HUES64 (cell line): ENCODE data around the gene CENPK.
A peak's percentile ranks its signal among the peaks of the same experiment; 100 is the strongest.

Experiments
- H3K27ac ChIP-seq: 2 replicates; pipeline ENCODE4 v1.7.0; 2013; ENCODE audit warnings: low read depth, low read length, inconsistent platforms
- H3K27me3 ChIP-seq: 2 replicates; pipeline ENCODE4 v1.6.1; 2013; ENCODE audit warnings: mild to moderate bottlenecking, low read length; ENCODE audit not compliant: insufficient read depth
- H3K36me3 ChIP-seq: 2 replicates; pipeline ENCODE4 v1.6.1; 2013; ENCODE audit warnings: mild to moderate bottlenecking, low read length; ENCODE audit not compliant: insufficient read depth
- H3K4me1 ChIP-seq: 2 replicates; pipeline ENCODE4 v1.6.1; 2013; ENCODE audit warnings: mild to moderate bottlenecking, low read length, moderate library complexity; ENCODE audit not compliant: insufficient read depth
- H3K4me3 ChIP-seq: 2 replicates; pipeline ENCODE4 v1.5.1; 2013; ENCODE audit warnings: mild to moderate bottlenecking, low read length, moderate library complexity
- H3K9ac ChIP-seq: 2 replicates; pipeline ENCODE4 v1.6.1; 2013; ENCODE audit warnings: mild to moderate bottlenecking, low read depth, low read length
- H3K9me3 ChIP-seq: 2 replicates; pipeline ENCODE4 v1.6.1; 2013; ENCODE audit warnings: low read depth, low read length; ENCODE audit not compliant: insufficient read depth
- WGBS: fragments of 150-250, 120-280 bp; methylation state at CpG from one replicate; pipeline ENCODE4 v1.1.7; 2013; ENCODE audit warnings: missing lambda C conversion rate; 5-methylcytosine and 5-hydroxymethylcytosine counted together

Gene CENPK

GRCh38 chr5:65480306-65480865 is 82.6 kb downstream of the CENPK start:
- Histone ChIP-seq H3K36me3 (no peaks in the 10 kb centered on the region), H3K9me3 (no peaks in the 10 kb centered on the region), H3K4me1 (peaks cover 37% of the 10 kb centered on the region), H3K27me3 (peaks cover 5% of the 10 kb centered on the region; the same call in 1 of the 2 replicates), H3K27ac (no peak overlapping the region), H3K9ac (peak overlapping the region; percentile 58), H3K4me3 (peak overlapping the region; percentile 62)
- 11% methylated on average over 15 of the region's 15 CpGs for WGBS

- Histone ChIP-seq H3K27me3 (peaks cover 5% of the 10 kb centered on the region; the same call in 1 of the 2 replicates), H3K27ac (no peak overlapping the region), H3K36me3 (no peaks in the 10 kb centered on the region), H3K4me3 (peak overlapping the region; percentile 62; the same call in 1 of the 2 replicates), H3K9ac (no peak overlapping the region; the same call in 1 of the 2 replicates), H3K9me3 (no peaks in the 10 kb centered on the region), H3K4me1 (peaks cover 39% of the 10 kb centered on the region)
- 94% methylated on average over 1 of the region's 1 CpG for WGBS
Measured at GRCh38 chr5:65479527-65479926, 83.4 kb downstream of the CENPK start.

- no peak overlapping the region for H3K9ac ChIP-seq
- H3K4me3 ChIP-seq, result no peak overlapping the region
- H3K27ac ChIP-seq, result no peak overlapping the region
- 100% methylated on average over 1 of the region's 1 CpG for WGBS
- H3K27me3 ChIP-seq, result peaks cover 5% of the 10 kb centered on the region; the same call in 1 of the 2 replicates
- H3K4me1 ChIP-seq, result peaks cover 35% of the 10 kb centered on the region
- H3K36me3 ChIP-seq, result no peaks in the 10 kb centered on the region
- H3K9me3 ChIP-seq, result no peaks in the 10 kb centered on the region
Measured at GRCh38 chr5:65478336-65478735, 84.6 kb downstream of the CENPK start.

GRCh38 chr5:65475895-65476294 is 87.1 kb downstream of the CENPK start:
- Histone ChIP-seq H3K36me3 (no peaks in the 10 kb centered on the region), H3K27ac (no peak overlapping the region), H3K4me3 (no peak overlapping the region), H3K9ac (no peak overlapping the region), H3K9me3 (no peaks in the 10 kb centered on the region), H3K27me3 (peaks cover 5% of the 10 kb centered on the region; the same call in 1 of the 2 replicates), H3K4me1 (peaks cover 28% of the 10 kb centered on the region)
- WGBS, result 88% methylated on average over 1 of the region's 1 CpG

GRCh38 chr5:65475336-65475735 is 87.6 kb downstream of the CENPK start:
- Histone ChIP-seq H3K4me1 (peaks cover 24% of the 10 kb centered on the region), H3K27ac (no peak overlapping the region), H3K36me3 (no peaks in the 10 kb centered on the region), H3K9ac (no peak overlapping the region), H3K9me3 (no peaks in the 10 kb centered on the region), H3K4me3 (no peak overlapping the region), H3K27me3 (peaks cover 2% of the 10 kb centered on the region; the same call in 1 of the 2 replicates)
- WGBS, result 93% methylated on average over 4 of the region's 4 CpGs

GRCh38 chr5:65474130-65474711 is 88.7 kb downstream of the CENPK start:
- no peak overlapping the region for H3K4me3 ChIP-seq
- WGBS, result 94% methylated on average over 2 of the region's 3 CpGs

GRCh38 chr5:65468633-65469032 is 94.3 kb downstream of the CENPK start:
- H3K36me3 ChIP-seq, result no peaks in the 10 kb centered on the region
- H3K9me3 ChIP-seq, result no peaks in the 10 kb centered on the region
- H3K27me3 ChIP-seq, result no peaks in the 10 kb centered on the region
- WGBS, result 94% methylated on average over 3 of the region's 3 CpGs
- H3K4me3 ChIP-seq, result no peak overlapping the region
- no peak overlapping the region for H3K9ac ChIP-seq
- H3K4me1 ChIP-seq, result no peaks in the 10 kb centered on the region
- no peak overlapping the region for H3K27ac ChIP-seq

More at GRCh38 chr5:65474130-65474711, 88.7 kb downstream of the CENPK start:
- Histone ChIP-seq H3K36me3 (no peaks in the 10 kb centered on the region), H3K4me1 (peaks cover 14% of the 10 kb centered on the region; the same call in 1 of the 2 replicates), H3K9ac (no peak overlapping the region), H3K27ac (no peak overlapping the region), H3K27me3 (no peaks in the 10 kb centered on the region), H3K9me3 (no peaks in the 10 kb centered on the region)
